GM06990 (cell line): ENCODE data around the gene BTBD7.

ENCODE experiments used
- DNase-seq: peaks from one replicate; pipeline ENCODE4 v3.0.0-alpha.2; 2011; ENCODE audit not compliant: insufficient read length; ENCODE audit errors: extremely low read depth
- H3K27me3 ChIP-seq: replicated peaks from 2 replicates; pipeline ENCODE4 v1.6.0; 2011; ENCODE audit warnings: low read length; ENCODE audit not compliant: control insufficient read depth, insufficient read depth
- H3K36me3 ChIP-seq: 2 replicates; pipeline ENCODE4 v1.5.1; 2011; ENCODE audit warnings: low read length; ENCODE audit not compliant: control insufficient read depth, insufficient read depth
- H3K4me3 ChIP-seq: replicated peaks from 2 replicates; pipeline ENCODE4 v1.5.1; 2011; ENCODE audit warnings: low read depth, mild to moderate bottlenecking, control low read depth, low read length
- TF ChIP-seq, protein P1 (sequence below): IDR thresholded peaks from 2 replicates; pipeline ENCODE4 v1.5.1; 2011; ENCODE audit warnings: low read length, control low read depth, mild to moderate bottlenecking, inconsistent platforms; ENCODE audit not compliant: insufficient read depth, poor library complexity, severe bottlenecking

Gene BTBD7

DNA sequence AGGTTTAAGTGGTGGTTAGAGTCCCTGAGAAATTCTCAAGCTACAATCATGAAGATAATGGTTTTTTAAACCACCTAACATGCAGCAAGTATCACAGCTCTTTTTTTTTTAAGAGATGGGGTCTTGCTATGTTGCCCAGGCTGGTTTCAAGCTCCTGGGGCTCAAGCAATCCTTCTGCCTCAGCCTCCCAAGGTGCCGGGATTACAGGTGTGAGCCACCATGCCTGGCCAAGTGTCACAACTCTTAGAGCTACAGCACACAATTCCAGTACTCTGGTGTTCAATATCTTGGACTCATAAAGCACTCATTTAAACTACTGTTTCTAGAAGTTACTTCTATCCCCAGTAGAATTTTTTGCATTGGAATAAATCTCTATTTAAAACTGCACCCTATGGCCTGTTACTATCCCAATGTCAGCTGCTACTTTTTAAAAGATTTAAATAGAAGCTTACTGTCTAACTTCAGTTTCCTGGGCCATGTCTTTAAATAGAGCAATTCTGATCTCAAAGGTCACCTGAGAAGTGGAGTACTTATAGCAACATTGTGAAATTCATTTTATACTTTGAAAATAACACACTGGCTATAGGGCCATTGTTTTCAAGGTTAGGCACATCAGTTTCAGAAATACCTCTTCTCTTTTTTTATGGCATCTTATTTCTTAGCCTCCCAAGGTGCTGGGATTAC lies 137.4 kb downstream of the BTBD7 start:
- Histone ChIP-seq H3K27me3 (no peaks in the 10 kb centered on the region), H3K36me3 (peaks cover 3% of the 10 kb centered on the region), H3K4me3 (no peak overlapping the region)
- TF ChIP-seq, protein P1, sequence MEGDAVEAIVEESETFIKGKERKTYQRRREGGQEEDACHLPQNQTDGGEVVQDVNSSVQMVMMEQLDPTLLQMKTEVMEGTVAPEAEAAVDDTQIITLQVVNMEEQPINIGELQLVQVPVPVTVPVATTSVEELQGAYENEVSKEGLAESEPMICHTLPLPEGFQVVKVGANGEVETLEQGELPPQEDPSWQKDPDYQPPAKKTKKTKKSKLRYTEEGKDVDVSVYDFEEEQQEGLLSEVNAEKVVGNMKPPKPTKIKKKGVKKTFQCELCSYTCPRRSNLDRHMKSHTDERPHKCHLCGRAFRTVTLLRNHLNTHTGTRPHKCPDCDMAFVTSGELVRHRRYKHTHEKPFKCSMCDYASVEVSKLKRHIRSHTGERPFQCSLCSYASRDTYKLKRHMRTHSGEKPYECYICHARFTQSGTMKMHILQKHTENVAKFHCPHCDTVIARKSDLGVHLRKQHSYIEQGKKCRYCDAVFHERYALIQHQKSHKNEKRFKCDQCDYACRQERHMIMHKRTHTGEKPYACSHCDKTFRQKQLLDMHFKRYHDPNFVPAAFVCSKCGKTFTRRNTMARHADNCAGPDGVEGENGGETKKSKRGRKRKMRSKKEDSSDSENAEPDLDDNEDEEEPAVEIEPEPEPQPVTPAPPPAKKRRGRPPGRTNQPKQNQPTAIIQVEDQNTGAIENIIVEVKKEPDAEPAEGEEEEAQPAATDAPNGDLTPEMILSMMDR: no peak
- DNase-seq: no peak
